ENCODE data around the gene RGS3.
"Not testable (repeated sequence)": the region's sequence is repeated elsewhere in the genome, so short reads cannot be mapped to it uniquely, and the experiment has no call there.

RGS3 gene

GRCh38 chr9:113532809-113533190, 69.3 kb downstream of the RGS3 start:
- DNase-seq, result no peak

GRCh38 chr9:113533335-113534225, 70.1 kb downstream of the RGS3 start:
- no peak for DNase-seq

GRCh38 chr9:113535756-113536155, 72.2 kb downstream of the RGS3 start:
- no peak for DNase-seq

- no peak for DNase-seq
Measured at GRCh38 chr9:113536166-113536482, 72.6 kb downstream of the RGS3 start.

- DNase-seq, result no peak
Measured at GRCh38 chr9:113536483-113537228, 73.1 kb downstream of the RGS3 start.

GRCh38 chr9:113537229-113537810, 73.8 kb downstream of the RGS3 start:
- DNase-seq, result no peak

- no peak for DNase-seq
Measured at GRCh38 chr9:113538131-113538530, 74.6 kb downstream of the RGS3 start.

GRCh38 chr9:113538701-113539430, 75.3 kb downstream of the RGS3 start:
- no peak for DNase-seq

- DNase-seq, result no peak
Measured at GRCh38 chr9:113540466-113540865, 76.9 kb downstream of the RGS3 start.

GRCh38 chr9:113541019-113541900, 77.7 kb downstream of the RGS3 start:
- DNase-seq, result no peak

- no peak for DNase-seq
Measured at GRCh38 chr9:113542006-113542405, 78.5 kb downstream of the RGS3 start.

GRCh38 chr9:113542741-113543140, 79.2 kb downstream of the RGS3 start:
- DNase-seq, result no peak

- no peak for DNase-seq
Measured at GRCh38 chr9:113543296-113543981, 79.9 kb downstream of the RGS3 start.

GRCh38 chr9:113543982-113544303, 80.4 kb downstream of the RGS3 start:
- DNase-seq, result no peak

GRCh38 chr9:113545068-113545467, 81.5 kb downstream of the RGS3 start:
- DNase-seq, result no peak

GRCh38 chr9:113546566-113546965, 83.0 kb downstream of the RGS3 start:
- DNase-seq, result no peak

- no peak for DNase-seq
Measured at GRCh38 chr9:113547501-113547900, 84.0 kb downstream of the RGS3 start.

GRCh38 chr9:113548221-113549041, 84.9 kb downstream of the RGS3 start:
- no peak for DNase-seq

- not testable (repeated sequence) for DNase-seq
Measured at GRCh38 chr9:113549892-113550291, 86.4 kb downstream of the RGS3 start.

- no peak for DNase-seq
Measured at GRCh38 chr9:113556877-113557593, 93.5 kb downstream of the RGS3 start.

Measured in NCI-H345 (cell line).